Endothelial cell of umbilical vein (primary cell): ENCODE data around the gene MEIOB. TPM values are rescaled to one million over a fixed set of nuclear protein-coding genes. Genes with fewer than 3 reads are reported as not detected.

Source experiments
- BruUV-seq: library from RNA; stranded (reverse); fragments of 400-500 nt; replicated peaks from 2 replicates; lab custom pipeline; 2021; lab: Mats Ljungman, UMichigan
- CTCF ChIA-PET: fragments of 300-600, 350-600 bp; sonication (Branson Sonifier 250); formaldehyde crosslinking; loops from one replicate; lab custom pipeline; 2021; ENCODE audit warnings: antibody characterized with exemption, inconsistent platforms; lab: Charles Lee
- POLR2A ChIA-PET: fragments of 300-600, 350-600 bp; sonication (Branson Sonifier 250); formaldehyde crosslinking; loops from one replicate; lab custom pipeline; 2021; ENCODE audit warnings: antibody characterized with exemption, inconsistent platforms; lab: Charles Lee
- DNase-seq: peaks from one replicate; pipeline ENCODE4 v3.0.0-alpha.2; 2011; ENCODE audit warnings: low read depth, low spot score
- FAIRE-seq: peaks from 2 replicates; lab custom pipeline; 2011; peaks lifted over from hg19 to GRCh38; lab: Jason Lieb, UNC
- H2AFZ ChIP-seq: 2 replicates; pipeline ENCODE4 v1.6.0; 2012; ENCODE audit warnings: low read depth, low read length, control low read depth, inconsistent platforms
- H3K27ac ChIP-seq: 2 replicates; pipeline ENCODE4 v1.5.1; 2011; ENCODE audit warnings: low read depth, mild to moderate bottlenecking, control low read depth, low read length, moderate library complexity; ENCODE audit not compliant: insufficient read depth
- H3K27me3 ChIP-seq, 2 experiments: 2 replicates each; pipeline versions ENCODE4 v1.6.0 to v1.6.1; 2011; ENCODE audit warnings: low read length in 2 of 2, mixed read lengths in 1 of 2; ENCODE audit not compliant: control insufficient read depth in 2 of 2, insufficient read depth in 2 of 2
- H3K36me3 ChIP-seq, 2 experiments: 2 replicates in 1 of 2; 3 replicates in 1 of 2; pipeline ENCODE4 v1.5.1; 2011; ENCODE audit warnings: low read length in 2 of 2, mild to moderate bottlenecking in 1 of 2, moderate library complexity in 1 of 2; ENCODE audit not compliant: control insufficient read depth in 2 of 2, insufficient read depth in 2 of 2; ENCODE audit errors: extremely low read depth in 1 of 2
- H3K4me1 ChIP-seq: 3 replicates; pipeline ENCODE4 v1.5.1; 2011; ENCODE audit warnings: mild to moderate bottlenecking, low read length; ENCODE audit not compliant: control insufficient read depth, insufficient read depth; ENCODE audit errors: extremely low read depth
- H3K4me2 ChIP-seq: 2 replicates; pipeline ENCODE4 v1.6.1; 2011; ENCODE audit warnings: low read length, control low read depth, mixed read lengths; ENCODE audit not compliant: insufficient read depth
- H3K4me3 ChIP-seq, 3 experiments: fragments of 200-600 bp in 1 of 3; sonication (generic), shearing (Covaris generic) in 1 of 3; replicated peaks in 1 of 3; 2 replicates each; pipeline ENCODE4 v1.5.1; 2011 to 2016; ENCODE audit warnings: control low read depth in 3 of 3, low read length in 3 of 3, mild to moderate bottlenecking in 2 of 3, inconsistent platforms in 1 of 3, low read depth in 1 of 3, moderate library complexity in 1 of 3; ENCODE audit not compliant: insufficient read depth in 1 of 3
- H3K79me2 ChIP-seq: 2 replicates; pipeline ENCODE4 v1.6.0; 2012; ENCODE audit warnings: low read length, inconsistent platforms; ENCODE audit not compliant: control insufficient read depth, insufficient read depth
- H3K9ac ChIP-seq: replicated peaks from 2 replicates; pipeline ENCODE3; 2011; ENCODE audit warnings: low read length, control low read depth; ENCODE audit not compliant: insufficient read depth; ENCODE audit errors: extremely low read depth
- H3K9me1 ChIP-seq: replicated peaks from 3 replicates; pipeline ENCODE4 v1.6.0; 2011; ENCODE audit warnings: mild to moderate bottlenecking, low read length; ENCODE audit not compliant: control insufficient read depth, insufficient read depth; ENCODE audit errors: extremely low read depth
- H3K9me3 ChIP-seq: replicated peaks from 2 replicates; pipeline ENCODE4 v1.5.1; 2012; ENCODE audit warnings: low read length, inconsistent platforms; ENCODE audit not compliant: control insufficient read depth, insufficient read depth
- H4K20me1 ChIP-seq: replicated peaks from 2 replicates; pipeline ENCODE3; 2011; ENCODE audit warnings: mild to moderate bottlenecking, low read length; ENCODE audit not compliant: control insufficient read depth, insufficient read depth; ENCODE audit errors: extremely low read depth
- EZH2 ChIP-seq: IDR thresholded peaks from 2 replicates; pipeline ENCODE4 v1.6.1; 2012; ENCODE audit warnings: borderline replicate concordance, low read depth, mild to moderate bottlenecking, moderate library complexity, low read length, inconsistent platforms; ENCODE audit not compliant: severe bottlenecking
- FOS ChIP-seq: IDR thresholded peaks from 2 replicates; pipeline ENCODE4 v1.6.1; 2011; ENCODE audit warnings: mild to moderate bottlenecking, low read length, moderate library complexity, borderline replicate concordance; ENCODE audit not compliant: insufficient read depth
- GATA2 ChIP-seq: IDR thresholded peaks from 2 replicates; pipeline ENCODE4 v1.7.0; 2011; ENCODE audit warnings: low read depth, mild to moderate bottlenecking, moderate library complexity, mixed read lengths, low read length; ENCODE audit not compliant: insufficient read length, insufficient read depth
- JUN ChIP-seq: IDR thresholded peaks from 2 replicates; pipeline ENCODE4 v1.6.1; 2011; ENCODE audit warnings: borderline replicate concordance, low read depth; ENCODE audit not compliant: insufficient read length, insufficient read depth
- MAX ChIP-seq: IDR thresholded peaks from 2 replicates; pipeline ENCODE4 v1.6.1; 2011; ENCODE audit not compliant: insufficient read depth, insufficient read length
- MYC ChIP-seq: IDR thresholded peaks from one replicate; pipeline ENCODE4 v1.6.1; 2011; ENCODE audit warnings: mild to moderate bottlenecking, low read depth, low read length
- POLR2A ChIP-seq: IDR thresholded peaks from 2 replicates; pipeline ENCODE4 v1.6.1; 2012; ENCODE audit warnings: low read depth, mild to moderate bottlenecking, control low read depth, low read length
- POLR2AphosphoS5 ChIP-seq: IDR thresholded peaks from 2 replicates; pipeline ENCODE4 v1.6.1; 2012; ENCODE audit warnings: low read depth, mild to moderate bottlenecking, control low read depth, low read length, moderate library complexity; ENCODE audit not compliant: insufficient read depth
- dilution Hi-C: fragments of 300-500 bp; cut with MboI; formaldehyde crosslinking; loops from one replicate; pipeline ENCODE4 v1.15.0; 2019; ENCODE audit warnings: low sequenced_read_pairs; ENCODE audit not compliant: extremely low pct_ligation_motif_present
- intact Hi-C: fragments of 100-400 bp; cut with micrococcal nuclease; formaldehyde crosslinking; loops from one replicate; pipeline ENCODE4 v1.10.0; 2022
- polyA plus RNA-seq, 4 experiments: library from polyadenylated mRNA; depleted of rRNA in 3 of 4; stranded (reverse) in 3 of 4; unstranded in 1 of 4; fragments of >200 nt; gene quantifications; 2 replicates each; pipeline versions ENCODE4 v1.2.1 to v1.2.3, GENCODE V29; 2011 to 2012; ENCODE audit warnings: missing spikeins in 1 of 4
- total RNA-seq: library from RNA; stranded (reverse); gene quantifications from 2 replicates; pipeline ENCODE4 v1.2.3, GENCODE V29; 2021
- TF ChIP-seq, protein P1 (sequence below), 2 donors: IDR thresholded peaks; 1 replicate in 1 of 2; 2 replicates in 1 of 2; pipeline ENCODE4 v1.5.1; 2011; ENCODE audit warnings: low read length in 2 of 2, mild to moderate bottlenecking in 2 of 2, moderate library complexity in 2 of 2, control low read depth in 1 of 2, inconsistent platforms in 1 of 2, low read depth in 1 of 2; ENCODE audit not compliant: insufficient read depth in 1 of 2; ENCODE audit errors: extremely low read depth in 1 of 2

Gene MEIOB
- total and polyA plus RNA-seq, 2 donors (not counting 3 experiments of a cell fraction or from before 2014, with no cell fraction given): 0.04 TPM; not detected in 1

DNA sequence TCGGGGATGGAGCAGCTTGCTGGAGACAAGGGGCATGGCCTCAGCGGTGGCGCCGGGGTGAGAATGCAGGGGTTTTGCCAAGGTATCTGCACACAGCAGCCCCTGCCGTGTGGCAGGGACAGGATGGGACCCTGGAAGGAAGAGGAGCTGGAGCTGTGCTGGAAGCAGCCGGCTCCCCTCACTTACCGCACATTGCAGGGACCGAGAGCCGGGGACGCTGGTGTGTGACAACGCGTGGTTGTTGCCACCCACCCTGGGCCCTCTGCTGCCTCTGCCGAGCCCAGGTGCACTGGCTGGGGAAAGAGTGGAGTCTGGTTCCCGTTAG is 86.2 kb downstream of the MEIOB start:
- Histone ChIP-seq H3K27me3 (no peaks in the 10 kb centered on the region), H3K79me2 (peaks cover 25% of the 10 kb centered on the region), H3K4me1 (peaks cover 14% of the 10 kb centered on the region), H3K27ac (no peak overlapping the region), H2AFZ (no peak overlapping the region), H3K9ac (no peak overlapping the region), H3K9me1 (no peaks in the 10 kb centered on the region), H3K36me3 (peaks cover 0 to 26% of the 10 kb centered on the region in 2 experiments), H3K4me2 (no peak overlapping the region), H3K9me3 (no peaks in the 10 kb centered on the region), H3K4me3 (no peak overlapping the region), H4K20me1 (no peaks in the 10 kb centered on the region)
- dilution Hi-C loops: no loop called here
- BruUV-seq: no TSS peak
- FAIRE-seq (no peak), DNase-seq (no peak)
- TF ChIP-seq POLR2A: no peak
- TF ChIP-seq, protein P1, sequence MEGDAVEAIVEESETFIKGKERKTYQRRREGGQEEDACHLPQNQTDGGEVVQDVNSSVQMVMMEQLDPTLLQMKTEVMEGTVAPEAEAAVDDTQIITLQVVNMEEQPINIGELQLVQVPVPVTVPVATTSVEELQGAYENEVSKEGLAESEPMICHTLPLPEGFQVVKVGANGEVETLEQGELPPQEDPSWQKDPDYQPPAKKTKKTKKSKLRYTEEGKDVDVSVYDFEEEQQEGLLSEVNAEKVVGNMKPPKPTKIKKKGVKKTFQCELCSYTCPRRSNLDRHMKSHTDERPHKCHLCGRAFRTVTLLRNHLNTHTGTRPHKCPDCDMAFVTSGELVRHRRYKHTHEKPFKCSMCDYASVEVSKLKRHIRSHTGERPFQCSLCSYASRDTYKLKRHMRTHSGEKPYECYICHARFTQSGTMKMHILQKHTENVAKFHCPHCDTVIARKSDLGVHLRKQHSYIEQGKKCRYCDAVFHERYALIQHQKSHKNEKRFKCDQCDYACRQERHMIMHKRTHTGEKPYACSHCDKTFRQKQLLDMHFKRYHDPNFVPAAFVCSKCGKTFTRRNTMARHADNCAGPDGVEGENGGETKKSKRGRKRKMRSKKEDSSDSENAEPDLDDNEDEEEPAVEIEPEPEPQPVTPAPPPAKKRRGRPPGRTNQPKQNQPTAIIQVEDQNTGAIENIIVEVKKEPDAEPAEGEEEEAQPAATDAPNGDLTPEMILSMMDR (IDR thresholded peaks at IDR 0.05; ENCODE audit: extremely low read depth in 1 of 2, insufficient read depth in 1 of 2, low read depth in 1 of 2, low read length in 2 of 2): no peak
- TF ChIP-seq GATA2: no peak
- TF ChIP-seq JUN: no peak
- TF ChIP-seq MAX: no peak
- no peak for TF ChIP-seq EZH2
- no peak for TF ChIP-seq POLR2AphosphoS5
- no peak for TF ChIP-seq MYC
- no peak for TF ChIP-seq FOS
- CTCF ChIA-PET: no interaction called here
- intact Hi-C loops: loop anchor here (10.0 kb wide), 1 partner anchor 481 kb away; the partner anchor contains the start of gene UBE2I
- POLR2A ChIA-PET: no interaction called here
